ENCODE measurements around the gene MAP3K4. TPM values are rescaled to one million over a fixed set of nuclear protein-coding genes. Genes with fewer than 3 reads are reported as not detected.

MAP3K4 gene
- total RNA-seq, 3 donors from 2014 or later = 24.6 to 49.2 (median 45.2) TPM

DNA sequence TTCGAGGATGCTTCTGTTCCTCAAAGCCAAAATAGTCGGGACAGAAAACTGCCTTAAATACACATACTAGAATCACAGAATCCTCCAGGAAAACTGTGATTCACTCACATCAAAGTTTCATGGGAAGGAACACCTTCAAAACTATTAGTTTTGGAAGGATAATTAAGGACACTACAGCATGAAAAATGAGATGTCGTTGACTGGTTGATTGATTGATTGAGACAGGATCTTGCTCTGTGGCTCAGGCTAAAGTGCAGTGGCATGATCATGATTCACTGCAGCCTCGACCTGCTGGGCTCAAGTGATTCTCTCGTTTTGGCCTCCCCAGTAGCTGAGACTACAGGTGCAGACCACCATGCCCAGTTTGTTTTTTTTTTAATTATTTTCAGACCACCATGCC lies 25.7 kb upstream of the MAP3K4 start:
- H3K9me3 ChIP-seq = no peaks in the 10 kb centered on the region
- no peak for DNase-seq (ENCODE audit: low spot score in 2 of 2)
- H3K27me3 ChIP-seq = no peaks in the 10 kb centered on the region
- intact Hi-C loops (cut with DNase I; ENCODE audit: low total_unique reads) = no loop called here
- H3K36me3 ChIP-seq = no peaks in the 10 kb centered on the region
- H3K4me1 ChIP-seq = no peaks in the 10 kb centered on the region
- no peak overlapping the region for H3K27ac ChIP-seq
- no peak for TF ChIP-seq POLR2AphosphoS5 (IDR thresholded peaks at IDR 0.05)
- TF ChIP-seq, protein P1, sequence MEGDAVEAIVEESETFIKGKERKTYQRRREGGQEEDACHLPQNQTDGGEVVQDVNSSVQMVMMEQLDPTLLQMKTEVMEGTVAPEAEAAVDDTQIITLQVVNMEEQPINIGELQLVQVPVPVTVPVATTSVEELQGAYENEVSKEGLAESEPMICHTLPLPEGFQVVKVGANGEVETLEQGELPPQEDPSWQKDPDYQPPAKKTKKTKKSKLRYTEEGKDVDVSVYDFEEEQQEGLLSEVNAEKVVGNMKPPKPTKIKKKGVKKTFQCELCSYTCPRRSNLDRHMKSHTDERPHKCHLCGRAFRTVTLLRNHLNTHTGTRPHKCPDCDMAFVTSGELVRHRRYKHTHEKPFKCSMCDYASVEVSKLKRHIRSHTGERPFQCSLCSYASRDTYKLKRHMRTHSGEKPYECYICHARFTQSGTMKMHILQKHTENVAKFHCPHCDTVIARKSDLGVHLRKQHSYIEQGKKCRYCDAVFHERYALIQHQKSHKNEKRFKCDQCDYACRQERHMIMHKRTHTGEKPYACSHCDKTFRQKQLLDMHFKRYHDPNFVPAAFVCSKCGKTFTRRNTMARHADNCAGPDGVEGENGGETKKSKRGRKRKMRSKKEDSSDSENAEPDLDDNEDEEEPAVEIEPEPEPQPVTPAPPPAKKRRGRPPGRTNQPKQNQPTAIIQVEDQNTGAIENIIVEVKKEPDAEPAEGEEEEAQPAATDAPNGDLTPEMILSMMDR (IDR thresholded peaks at IDR 0.05) = no peak
- TF ChIP-seq POLR2A (IDR thresholded peaks at IDR 0.05) = no peak
- no peak overlapping the region for H3K4me3 ChIP-seq

DNA sequence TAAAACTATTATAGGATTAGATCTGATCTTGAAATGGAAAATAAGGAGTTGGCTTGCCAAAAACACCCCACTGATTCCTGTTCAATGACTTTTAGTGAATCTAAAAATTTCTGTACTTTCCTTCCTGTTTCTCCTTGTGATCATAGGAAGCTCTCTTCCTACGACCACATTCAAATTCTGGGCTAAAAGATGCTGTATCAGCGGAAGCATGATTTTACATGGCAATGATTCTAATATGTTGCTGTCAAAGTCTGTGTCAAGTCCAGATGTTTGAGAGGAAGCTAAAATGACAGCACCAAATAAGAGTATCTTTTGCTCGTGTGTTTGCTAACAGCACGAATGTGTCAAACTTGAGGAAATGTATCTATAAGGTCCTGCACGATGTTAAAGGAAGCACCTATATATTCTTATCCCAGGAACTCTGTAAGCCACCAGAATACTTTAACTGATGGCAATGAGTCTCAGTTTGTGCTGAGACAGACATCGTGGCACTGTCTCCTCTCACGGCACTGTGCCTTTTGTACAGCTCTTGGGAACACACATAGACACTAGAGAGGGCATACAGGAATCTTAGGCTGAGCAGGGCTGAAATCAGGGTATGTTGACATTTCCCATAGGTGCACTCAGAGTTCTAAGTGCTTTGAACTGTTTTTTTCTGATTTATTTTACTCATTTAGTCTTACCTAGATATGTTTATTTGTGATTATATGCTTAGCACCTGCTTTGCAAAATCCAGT lies 24.9 kb upstream of the MAP3K4 start:
- Histone ChIP-seq H3K27ac (no peak overlapping the region), H3K27me3 (no peaks in the 10 kb centered on the region), H3K4me3 (no peak overlapping the region), H3K4me1 (no peaks in the 10 kb centered on the region), H3K36me3 (no peaks in the 10 kb centered on the region), H3K9me3 (no peaks in the 10 kb centered on the region)
- no peak for DNase-seq (ENCODE audit: low spot score in 2 of 2)
- TF ChIP-seq POLR2A (IDR thresholded peaks at IDR 0.05) (no peak), POLR2AphosphoS5 (IDR thresholded peaks at IDR 0.05) (no peak)
- TF ChIP-seq, protein P1 (IDR thresholded peaks at IDR 0.05) = no peak
- intact Hi-C loops (cut with DNase I; ENCODE audit: low total_unique reads) = no loop called here

GRCh38 chr6:160967351-160967750 lies 24.2 kb upstream of the MAP3K4 start:
- no peak for DNase-seq (ENCODE audit: low spot score in 2 of 2)
- Histone ChIP-seq H3K27me3 (no peaks in the 10 kb centered on the region), H3K27ac (no peak overlapping the region), H3K4me3 (no peak overlapping the region), H3K9me3 (no peaks in the 10 kb centered on the region), H3K36me3 (no peaks in the 10 kb centered on the region), H3K4me1 (no peaks in the 10 kb centered on the region)
- intact Hi-C loops (cut with DNase I; ENCODE audit: low total_unique reads) = no loop called here
- no peak for TF ChIP-seq POLR2A (IDR thresholded peaks at IDR 0.05)
- TF ChIP-seq, protein P1 (IDR thresholded peaks at IDR 0.05) = no peak
- no peak for TF ChIP-seq POLR2AphosphoS5 (IDR thresholded peaks at IDR 0.05)

- no peaks in the 10 kb centered on the region for H3K36me3 ChIP-seq
- intact Hi-C loops (cut with DNase I; ENCODE audit: low total_unique reads) = no loop called here
- H3K4me1 ChIP-seq = no peaks in the 10 kb centered on the region
- no peaks in the 10 kb centered on the region for H3K9me3 ChIP-seq
- H3K27me3 ChIP-seq = no peaks in the 10 kb centered on the region
- no peak for TF ChIP-seq POLR2AphosphoS5 (IDR thresholded peaks at IDR 0.05)
- TF ChIP-seq, protein P1 (IDR thresholded peaks at IDR 0.05) = no peak
- TF ChIP-seq POLR2A (IDR thresholded peaks at IDR 0.05) = no peak
- H3K4me3 ChIP-seq = no peak overlapping the region
- no peak overlapping the region for H3K27ac ChIP-seq
- DNase-seq (ENCODE audit: low spot score in 2 of 2) = no peak
These were observed 23.7 kb upstream of the MAP3K4 start for GRCh38 chr6:160967833-160968232.

DNA sequence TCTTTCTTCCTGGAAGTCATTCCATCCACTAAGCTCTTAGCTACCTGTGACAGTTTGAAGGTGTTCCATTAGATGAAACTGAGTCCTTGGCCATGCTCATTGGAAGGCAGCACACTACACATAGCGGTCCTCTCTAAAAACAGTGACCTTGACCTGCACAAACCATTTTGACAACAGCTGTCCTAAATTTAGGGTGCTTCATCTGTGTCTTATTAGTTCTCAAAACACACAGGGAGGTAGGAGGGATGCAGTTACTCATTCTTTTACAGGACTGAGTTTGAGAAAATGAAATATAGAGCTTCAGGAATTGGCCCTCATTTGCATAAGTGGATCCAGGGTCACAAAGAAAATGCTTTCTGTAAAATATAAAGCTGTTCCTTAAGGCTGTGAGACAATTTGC lies 20.4 kb upstream of the MAP3K4 start:
- no peak for DNase-seq (ENCODE audit: low spot score in 2 of 2)
- TF ChIP-seq POLR2AphosphoS5 (IDR thresholded peaks at IDR 0.05) (no peak), POLR2A (IDR thresholded peaks at IDR 0.05) (no peak)
- TF ChIP-seq, protein P1 (IDR thresholded peaks at IDR 0.05) = no peak
- H3K9me3 ChIP-seq = no peaks in the 10 kb centered on the region
- H3K27me3 ChIP-seq = no peaks in the 10 kb centered on the region
- intact Hi-C loops (cut with DNase I; ENCODE audit: low total_unique reads) = no loop called here
- no peaks in the 10 kb centered on the region for H3K36me3 ChIP-seq
- no peak overlapping the region for H3K4me3 ChIP-seq
- H3K4me1 ChIP-seq = no peaks in the 10 kb centered on the region
- peak overlapping the region in 1 of 2 donors; percentile 1 for H3K27ac ChIP-seq

Measured in breast epithelium (tissue), 4 donors.